Measurements from ENCODE around the gene MAGI2.

MAGI2 gene

GRCh38 chr7:78417180-78417853 is 1036.2 kb downstream of the MAGI2 start:
- no peak overlapping the region for H3K9ac ChIP-seq (ENCODE audit: low read length)
- no peaks in the 10 kb centered on the region for H3K36me3 ChIP-seq (ENCODE audit: control insufficient read depth, insufficient read depth, low read length)
- no peaks in the 10 kb centered on the region for H3K27me3 ChIP-seq (ENCODE audit: control insufficient read depth, insufficient read depth, low read length)
- no peaks in the 10 kb centered on the region for H3K4me1 ChIP-seq (ENCODE audit: control insufficient read depth, insufficient read depth, low read length)
- no peak overlapping the region for H3K27ac ChIP-seq (ENCODE audit: low read depth, low read length)
- H3K4me3 ChIP-seq (ENCODE audit: low read length), result no peak overlapping the region

GRCh38 chr7:78413568-78413967 is 1039.9 kb downstream of the MAGI2 start:
- no peaks in the 10 kb centered on the region for H3K27me3 ChIP-seq (ENCODE audit: control insufficient read depth, insufficient read depth, low read length)
- no peak overlapping the region for H3K4me3 ChIP-seq (ENCODE audit: low read length)
- H3K36me3 ChIP-seq (ENCODE audit: control insufficient read depth, insufficient read depth, low read length), result no peaks in the 10 kb centered on the region
- H3K4me1 ChIP-seq (ENCODE audit: control insufficient read depth, insufficient read depth, low read length), result no peaks in the 10 kb centered on the region
- H3K9ac ChIP-seq (ENCODE audit: low read length), result no peak overlapping the region
- H3K27ac ChIP-seq (ENCODE audit: low read depth, low read length), result no peak overlapping the region

GRCh38 chr7:78412216-78412858 is 1041.1 kb downstream of the MAGI2 start:
- H3K27me3 ChIP-seq (ENCODE audit: control insufficient read depth, insufficient read depth, low read length), result no peaks in the 10 kb centered on the region
- no peak overlapping the region for H3K27ac ChIP-seq (ENCODE audit: low read depth, low read length)
- H3K36me3 ChIP-seq (ENCODE audit: control insufficient read depth, insufficient read depth, low read length), result no peaks in the 10 kb centered on the region
- H3K4me3 ChIP-seq (ENCODE audit: low read length), result no peak overlapping the region
- no peaks in the 10 kb centered on the region for H3K4me1 ChIP-seq (ENCODE audit: control insufficient read depth, insufficient read depth, low read length)
- no peak overlapping the region for H3K9ac ChIP-seq (ENCODE audit: low read length)

- Histone ChIP-seq H3K4me3 (ENCODE audit: low read length) (no peak overlapping the region), H3K27ac (ENCODE audit: low read depth, low read length) (no peak overlapping the region), H3K36me3 (ENCODE audit: control insufficient read depth, insufficient read depth, low read length) (no peaks in the 10 kb centered on the region), H3K27me3 (ENCODE audit: control insufficient read depth, insufficient read depth, low read length) (no peaks in the 10 kb centered on the region), H3K9ac (ENCODE audit: low read length) (no peak overlapping the region), H3K4me1 (ENCODE audit: control insufficient read depth, insufficient read depth, low read length) (no peaks in the 10 kb centered on the region)
These were observed 1046.4 kb downstream of the MAGI2 start for GRCh38 chr7:78407031-78407430.

GRCh38 chr7:78406531-78406930 is 1046.9 kb downstream of the MAGI2 start:
- Histone ChIP-seq H3K27me3 (ENCODE audit: control insufficient read depth, insufficient read depth, low read length) (no peaks in the 10 kb centered on the region), H3K27ac (ENCODE audit: low read depth, low read length) (no peak overlapping the region), H3K4me1 (ENCODE audit: control insufficient read depth, insufficient read depth, low read length) (no peaks in the 10 kb centered on the region), H3K36me3 (ENCODE audit: control insufficient read depth, insufficient read depth, low read length) (no peaks in the 10 kb centered on the region), H3K4me3 (ENCODE audit: low read length) (no peak overlapping the region), H3K9ac (ENCODE audit: low read length) (no peak overlapping the region)

- Histone ChIP-seq H3K27ac (ENCODE audit: low read depth, low read length) (no peak overlapping the region), H3K36me3 (ENCODE audit: control insufficient read depth, insufficient read depth, low read length) (no peaks in the 10 kb centered on the region), H3K4me3 (ENCODE audit: low read length) (no peak overlapping the region), H3K9ac (ENCODE audit: low read length) (no peak overlapping the region), H3K4me1 (ENCODE audit: control insufficient read depth, insufficient read depth, low read length) (no peaks in the 10 kb centered on the region), H3K27me3 (ENCODE audit: control insufficient read depth, insufficient read depth, low read length) (no peaks in the 10 kb centered on the region)
These were observed 1051.4 kb downstream of the MAGI2 start for GRCh38 chr7:78402096-78402495.

- H3K4me1 ChIP-seq (ENCODE audit: control insufficient read depth, insufficient read depth, low read length), result no peaks in the 10 kb centered on the region
- H3K36me3 ChIP-seq (ENCODE audit: control insufficient read depth, insufficient read depth, low read length), result no peaks in the 10 kb centered on the region
- H3K27ac ChIP-seq (ENCODE audit: low read depth, low read length), result no peak overlapping the region
- no peak overlapping the region for H3K4me3 ChIP-seq (ENCODE audit: low read length)
- H3K9ac ChIP-seq (ENCODE audit: low read length), result no peak overlapping the region
- no peaks in the 10 kb centered on the region for H3K27me3 ChIP-seq (ENCODE audit: control insufficient read depth, insufficient read depth, low read length)
These were observed 1053.4 kb downstream of the MAGI2 start for GRCh38 chr7:78400038-78400437.

- Histone ChIP-seq H3K4me1 (ENCODE audit: control insufficient read depth, insufficient read depth, low read length) (no peaks in the 10 kb centered on the region), H3K4me3 (ENCODE audit: low read length) (no peak overlapping the region), H3K36me3 (ENCODE audit: control insufficient read depth, insufficient read depth, low read length) (no peaks in the 10 kb centered on the region), H3K27ac (ENCODE audit: low read depth, low read length) (no peak overlapping the region), H3K27me3 (ENCODE audit: control insufficient read depth, insufficient read depth, low read length) (no peaks in the 10 kb centered on the region), H3K9ac (ENCODE audit: low read length) (no peak overlapping the region)
These were observed 1054.3 kb downstream of the MAGI2 start for GRCh38 chr7:78399033-78399769.

GRCh38 chr7:78398576-78398975 is 1054.9 kb downstream of the MAGI2 start:
- no peak overlapping the region for H3K4me3 ChIP-seq (ENCODE audit: low read length)
- no peak overlapping the region for H3K9ac ChIP-seq (ENCODE audit: low read length)
- H3K36me3 ChIP-seq (ENCODE audit: control insufficient read depth, insufficient read depth, low read length), result no peaks in the 10 kb centered on the region
- no peaks in the 10 kb centered on the region for H3K27me3 ChIP-seq (ENCODE audit: control insufficient read depth, insufficient read depth, low read length)
- no peak overlapping the region for H3K27ac ChIP-seq (ENCODE audit: low read depth, low read length)
- H3K4me1 ChIP-seq (ENCODE audit: control insufficient read depth, insufficient read depth, low read length), result no peaks in the 10 kb centered on the region

GRCh38 chr7:78398081-78398480 is 1055.4 kb downstream of the MAGI2 start:
- H3K4me3 ChIP-seq (ENCODE audit: low read length), result no peak overlapping the region
- no peak overlapping the region for H3K9ac ChIP-seq (ENCODE audit: low read length)
- H3K4me1 ChIP-seq (ENCODE audit: control insufficient read depth, insufficient read depth, low read length), result no peaks in the 10 kb centered on the region
- H3K27me3 ChIP-seq (ENCODE audit: control insufficient read depth, insufficient read depth, low read length), result no peaks in the 10 kb centered on the region
- no peak overlapping the region for H3K27ac ChIP-seq (ENCODE audit: low read depth, low read length)
- H3K36me3 ChIP-seq (ENCODE audit: control insufficient read depth, insufficient read depth, low read length), result no peaks in the 10 kb centered on the region

- Histone ChIP-seq H3K36me3 (ENCODE audit: control insufficient read depth, insufficient read depth, low read length) (no peaks in the 10 kb centered on the region), H3K4me3 (ENCODE audit: low read length) (no peak overlapping the region), H3K9ac (ENCODE audit: low read length) (no peak overlapping the region), H3K4me1 (ENCODE audit: control insufficient read depth, insufficient read depth, low read length) (no peaks in the 10 kb centered on the region), H3K27me3 (ENCODE audit: control insufficient read depth, insufficient read depth, low read length) (no peaks in the 10 kb centered on the region), H3K27ac (ENCODE audit: low read depth, low read length) (no peak overlapping the region)
These were observed 1057.3 kb downstream of the MAGI2 start for GRCh38 chr7:78396210-78396609.

GRCh38 chr7:78395298-78396036 is 1058.0 kb downstream of the MAGI2 start:
- H3K36me3 ChIP-seq (ENCODE audit: control insufficient read depth, insufficient read depth, low read length), result no peaks in the 10 kb centered on the region
- H3K27ac ChIP-seq (ENCODE audit: low read depth, low read length), result no peak overlapping the region
- no peaks in the 10 kb centered on the region for H3K27me3 ChIP-seq (ENCODE audit: control insufficient read depth, insufficient read depth, low read length)
- H3K4me1 ChIP-seq (ENCODE audit: control insufficient read depth, insufficient read depth, low read length), result no peaks in the 10 kb centered on the region
- H3K4me3 ChIP-seq (ENCODE audit: low read length), result no peak overlapping the region
- H3K9ac ChIP-seq (ENCODE audit: low read length), result no peak overlapping the region

Measured in rectal smooth muscle tissue (tissue), 1 donor.